H9 (cell line): ENCODE measurements around the gene SSPN. TPM values are rescaled to one million over a fixed set of nuclear protein-coding genes. Genes with fewer than 3 reads are reported as not detected.

ENCODE experiments used
- DNase-seq: peaks from one replicate; pipeline ENCODE4 v3.0.0-alpha.2; 2017
- H2AFZ ChIP-seq: one replicate; pipeline ENCODE4 v1.6.1; 2013; ENCODE audit warnings: mild to moderate bottlenecking, low read length, control low read depth, moderate library complexity
- H2AK5ac ChIP-seq: 2 replicates; pipeline ENCODE4 v1.6.1; 2013; ENCODE audit warnings: low read length, control low read depth, mixed read lengths; ENCODE audit not compliant: insufficient read length
- H2BK120ac ChIP-seq: one replicate; pipeline ENCODE4 v1.6.1; 2013; ENCODE audit warnings: low read depth, mild to moderate bottlenecking, low read length, control low read depth, inconsistent platforms; ENCODE audit not compliant: poor library complexity, severe bottlenecking
- H2BK12ac ChIP-seq: 2 replicates; pipeline ENCODE4 v1.6.1; 2013; ENCODE audit warnings: low read length, control low read depth, mixed read lengths, low read depth; ENCODE audit not compliant: insufficient read length
- H2BK15ac ChIP-seq: 2 replicates; pipeline ENCODE4 v1.6.1; 2013; ENCODE audit warnings: low read depth, low read length, control low read depth
- H2BK20ac ChIP-seq: one replicate; pipeline ENCODE4 v1.6.1; 2013; ENCODE audit warnings: low read depth, mild to moderate bottlenecking, low read length, control low read depth, inconsistent platforms; ENCODE audit not compliant: poor library complexity, severe bottlenecking
- H2BK5ac ChIP-seq: 2 replicates; pipeline ENCODE4 v1.6.1; 2013; ENCODE audit warnings: low read length, control low read depth, mixed read lengths; ENCODE audit not compliant: insufficient read length
- H3K14ac ChIP-seq: 2 replicates; pipeline ENCODE4 v1.6.1; 2013; ENCODE audit warnings: low read length, control low read depth; ENCODE audit not compliant: insufficient read depth
- H3K18ac ChIP-seq: 2 replicates; pipeline ENCODE4 v1.6.1; 2013; ENCODE audit warnings: low read depth, mild to moderate bottlenecking, mixed read lengths, low read length, control low read depth; ENCODE audit not compliant: insufficient read length
- H3K23ac ChIP-seq: 2 replicates; pipeline ENCODE4 v1.6.1; 2013; ENCODE audit warnings: low read length, control low read depth, mixed read lengths, low read depth; ENCODE audit not compliant: insufficient read length
- H3K23me2 ChIP-seq: 2 replicates; pipeline ENCODE4 v1.6.1; 2013; ENCODE audit warnings: low read depth, mild to moderate bottlenecking, mixed read lengths, low read length, control low read depth; ENCODE audit not compliant: insufficient read length, poor library complexity, severe bottlenecking
- H3K27ac ChIP-seq: 2 replicates; pipeline ENCODE4 v1.5.1; 2013; ENCODE audit warnings: low read length, control low read depth, mixed read lengths, low read depth; ENCODE audit not compliant: insufficient read length
- H3K27me3 ChIP-seq: 2 replicates; pipeline ENCODE4 v1.6.1; 2013; ENCODE audit warnings: low read length, control low read depth, inconsistent platforms; ENCODE audit not compliant: insufficient read depth
- H3K4ac ChIP-seq: 2 replicates; pipeline ENCODE4 v1.6.1; 2013; ENCODE audit warnings: low read depth, mild to moderate bottlenecking, control low read depth, inconsistent platforms, low read length, moderate library complexity
- H3K4me1 ChIP-seq: 2 replicates; pipeline ENCODE4 v1.6.1; 2013; ENCODE audit warnings: low read length, control low read depth, inconsistent platforms; ENCODE audit not compliant: insufficient read depth
- H3K4me2 ChIP-seq: 2 replicates; pipeline ENCODE4 v1.6.1; 2013; ENCODE audit warnings: low read length, control low read depth, mixed read lengths; ENCODE audit not compliant: insufficient read length, insufficient read depth
- H3K56ac ChIP-seq: 2 replicates; pipeline ENCODE4 v1.6.1; 2013; ENCODE audit warnings: low read depth, mild to moderate bottlenecking, mixed read lengths, low read length, control low read depth; ENCODE audit not compliant: insufficient read length
- H3K79me1 ChIP-seq: 2 replicates; pipeline ENCODE4 v1.6.1; 2013; ENCODE audit warnings: low read depth, mild to moderate bottlenecking, moderate library complexity, low read length, control low read depth, inconsistent platforms; ENCODE audit not compliant: insufficient read depth, poor library complexity, severe bottlenecking
- H3K79me2 ChIP-seq: 2 replicates; pipeline ENCODE4 v1.6.1; 2013; ENCODE audit warnings: low read length, control low read depth, inconsistent platforms; ENCODE audit not compliant: insufficient read depth
- H3K9ac ChIP-seq: 2 replicates; pipeline ENCODE4 v1.6.1; 2013; ENCODE audit warnings: low read length, control low read depth, mixed read lengths; ENCODE audit not compliant: insufficient read length; ENCODE audit errors: extremely low read depth
- H3K9me3 ChIP-seq: one replicate; pipeline ENCODE4 v1.6.1; 2013; ENCODE audit warnings: low read depth, low read length, inconsistent platforms; ENCODE audit not compliant: control insufficient read depth
- H3T11ph ChIP-seq: one replicate; pipeline ENCODE4 v1.6.1; 2013; ENCODE audit warnings: mild to moderate bottlenecking, low read length, control low read depth, inconsistent platforms
- H4K20me1 ChIP-seq: one replicate; pipeline ENCODE4 v1.6.1; 2013; ENCODE audit not compliant: control insufficient read depth, insufficient read length, insufficient read depth
- H4K5ac ChIP-seq: 2 replicates; pipeline ENCODE4 v1.6.1; 2013; ENCODE audit warnings: low read depth, mild to moderate bottlenecking, mixed read lengths, low read length, control low read depth; ENCODE audit not compliant: insufficient read length
- H4K8ac ChIP-seq: replicated peaks from 2 replicates; pipeline ENCODE4 v1.6.1; 2013; ENCODE audit warnings: low read length, control low read depth, mixed read lengths, low read depth; ENCODE audit not compliant: insufficient read length
- H4K91ac ChIP-seq: 2 replicates; pipeline ENCODE4 v1.6.1; 2013; ENCODE audit warnings: low read depth, mild to moderate bottlenecking, moderate library complexity, mixed read lengths, low read length, control low read depth; ENCODE audit not compliant: insufficient read length
- H3K27ac Mint-ChIP-seq, 3 experiments: 2 replicates in 2 of 3; 3 replicates in 1 of 3; pipeline ENCODE4 v1.8.0; 2020 to 2021; ENCODE audit warnings: mixed read lengths in 3 of 3, mild to moderate bottlenecking in 1 of 3, moderate library complexity in 1 of 3
- H3K27me3 Mint-ChIP-seq: 2 replicates; pipeline ENCODE4 v1.8.0; 2021; ENCODE audit warnings: low read depth, mild to moderate bottlenecking, moderate library complexity, mixed read lengths
- H3K36me3 Mint-ChIP-seq, 3 experiments: 2 replicates in 2 of 3; 3 replicates in 1 of 3; pipeline ENCODE4 v1.8.0; 2020 to 2021; ENCODE audit warnings: low read depth in 3 of 3, mixed read lengths in 3 of 3; ENCODE audit not compliant: insufficient read depth in 1 of 3
- H3K4me1 Mint-ChIP-seq, 2 experiments: 2 replicates each; pipeline ENCODE4 v1.8.0; 2020; ENCODE audit warnings: mixed read lengths in 2 of 2
- H3K4me3 Mint-ChIP-seq, 2 experiments: 2 replicates in 1 of 2; 3 replicates in 1 of 2; pipeline ENCODE4 v1.8.0; 2020 to 2021; ENCODE audit warnings: mild to moderate bottlenecking in 2 of 2, mixed read lengths in 2 of 2, moderate library complexity in 1 of 2
- H3K9me3 Mint-ChIP-seq, 2 experiments: 2 replicates in 1 of 2; 3 replicates in 1 of 2; pipeline ENCODE4 v1.8.0; 2020; ENCODE audit warnings: mild to moderate bottlenecking in 2 of 2, mixed read lengths in 2 of 2, moderate library complexity in 1 of 2
- WGBS: extraction: QIAGEN DNeasy Blood & Tissue Kit; methylation state at CpG from one replicate; pipeline ENCODE4 v1.1.7; 2013; ENCODE audit warnings: missing lambda C conversion rate, low lambda C conversion rate, mixed read lengths; ENCODE audit not compliant: insufficient read length; ENCODE audit errors: extremely low coverage; 5-methylcytosine and 5-hydroxymethylcytosine counted together
- long read RNA-seq: library from polyadenylated mRNA; unstranded; transcript quantifications from one replicate; pipeline ENCODE4 v2.0.0, GENCODE V29; 2020
- total RNA-seq: library from RNA; stranded (reverse); gene quantifications from 2 replicates; pipeline ENCODE4 v1.2.1, GENCODE V29; 2021
- TF ChIP-seq, protein P1 (sequence below): fragments of 200-600 bp; sonication (generic); conservative IDR thresholded peaks from 3 replicates; pipeline ENCODE4 v1.8.0; 2021; ENCODE audit warnings: antibody characterized with exemption, mild to moderate bottlenecking

The SSPN gene, protein sequence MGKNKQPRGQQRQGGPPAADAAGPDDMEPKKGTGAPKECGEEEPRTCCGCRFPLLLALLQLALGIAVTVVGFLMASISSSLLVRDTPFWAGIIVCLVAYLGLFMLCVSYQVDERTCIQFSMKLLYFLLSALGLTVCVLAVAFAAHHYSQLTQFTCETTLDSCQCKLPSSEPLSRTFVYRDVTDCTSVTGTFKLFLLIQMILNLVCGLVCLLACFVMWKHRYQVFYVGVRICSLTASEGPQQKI
- total RNA-seq, result 0.72 and 0.81 TPM in 2 replicates
- long read RNA-seq, partial matches to known transcripts, result 0 of 1 reads
- long read RNA-seq, other reads (novel, unspliced or antisense), result 0 of 1 reads

DNA sequence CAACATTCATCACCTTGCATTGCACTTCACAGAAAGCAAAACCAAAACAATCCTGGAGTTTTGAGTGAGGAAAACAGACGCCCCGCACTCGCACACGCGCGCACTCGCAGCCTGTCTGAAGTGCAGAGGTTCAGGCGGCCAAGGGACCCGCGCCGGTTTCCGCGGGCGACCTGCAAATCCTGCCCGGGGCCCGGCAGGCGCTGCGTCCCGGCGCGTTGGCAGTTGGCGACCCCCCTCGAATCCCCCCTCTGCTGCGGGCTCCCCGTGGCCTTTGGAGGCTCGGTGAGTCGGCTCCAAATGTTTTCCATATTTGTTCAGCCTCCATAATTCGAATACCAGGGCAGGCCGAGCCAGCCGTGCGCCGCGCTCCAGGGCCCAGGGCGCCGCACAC lies at the start of gene SSPN:
Gene SSPN (plus strand): TSS at position 324 of the 391 bp plus-strand sequence. CDS start 100 bp downstream, outside the sequence.
- H3K14ac ChIP-seq, result peak within 1 kb of the TSS; percentile 80
- H3K79me1 ChIP-seq, result no peaks in the 10 kb centered on the region
- H4K20me1 ChIP-seq, result no peaks in the 10 kb centered on the region
- H2BK20ac ChIP-seq, result no peak within 1 kb of the TSS
- H3K4me1 ChIP-seq, result peaks cover 2% of the 10 kb centered on the region; the same call in 1 of the 2 replicates
- H4K91ac ChIP-seq, result no peak within 1 kb of the TSS
- no peak within 1 kb of the TSS for H2BK5ac ChIP-seq
- H4K5ac ChIP-seq, result no peak within 1 kb of the TSS
- peak within 1 kb of the TSS; percentile 82 to 89 for H3K4me3 Mint-ChIP-seq
- H2BK12ac ChIP-seq, result no peak within 1 kb of the TSS
- no peak within 1 kb of the TSS for H2BK15ac ChIP-seq
- peak within 1 kb of the TSS; percentile 1 for H3K18ac ChIP-seq
- no peak within 1 kb of the TSS for H3K4ac ChIP-seq
- no CpG with 5 or more reads among the region's 35 CpGs for WGBS
- H3K23ac ChIP-seq, result no peak within 1 kb of the TSS
- H3K9ac ChIP-seq, result peak within 1 kb of the TSS; percentile 44
- peak; percentile 67 for DNase-seq
- peaks cover 8% of the 10 kb centered on the region; the same call in 1 of the 2 replicates for H3K27me3 ChIP-seq
- no peak within 1 kb of the TSS for H3T11ph ChIP-seq
- H3K9me3 Mint-ChIP-seq, result no peaks in the 10 kb centered on the region
- peaks cover 46% of the 10 kb centered on the region for H3K27me3 Mint-ChIP-seq
- no peak within 1 kb of the TSS for H4K8ac ChIP-seq
- peaks cover 6% of the 10 kb centered on the region for H3K23me2 ChIP-seq
- peak within 1 kb of the TSS in 1 of 3 experiments; percentile 44; a peak in 1 of 7 replicates for H3K27ac Mint-ChIP-seq
- peaks cover 4 to 10% of the 10 kb centered on the region in 2 experiments; a peak in 2 of 4 replicates for H3K4me1 Mint-ChIP-seq
- peak within 1 kb of the TSS; percentile 85 for H3K4me2 ChIP-seq
- no peaks in the 10 kb centered on the region for H3K9me3 ChIP-seq
- TF ChIP-seq, protein P1, sequence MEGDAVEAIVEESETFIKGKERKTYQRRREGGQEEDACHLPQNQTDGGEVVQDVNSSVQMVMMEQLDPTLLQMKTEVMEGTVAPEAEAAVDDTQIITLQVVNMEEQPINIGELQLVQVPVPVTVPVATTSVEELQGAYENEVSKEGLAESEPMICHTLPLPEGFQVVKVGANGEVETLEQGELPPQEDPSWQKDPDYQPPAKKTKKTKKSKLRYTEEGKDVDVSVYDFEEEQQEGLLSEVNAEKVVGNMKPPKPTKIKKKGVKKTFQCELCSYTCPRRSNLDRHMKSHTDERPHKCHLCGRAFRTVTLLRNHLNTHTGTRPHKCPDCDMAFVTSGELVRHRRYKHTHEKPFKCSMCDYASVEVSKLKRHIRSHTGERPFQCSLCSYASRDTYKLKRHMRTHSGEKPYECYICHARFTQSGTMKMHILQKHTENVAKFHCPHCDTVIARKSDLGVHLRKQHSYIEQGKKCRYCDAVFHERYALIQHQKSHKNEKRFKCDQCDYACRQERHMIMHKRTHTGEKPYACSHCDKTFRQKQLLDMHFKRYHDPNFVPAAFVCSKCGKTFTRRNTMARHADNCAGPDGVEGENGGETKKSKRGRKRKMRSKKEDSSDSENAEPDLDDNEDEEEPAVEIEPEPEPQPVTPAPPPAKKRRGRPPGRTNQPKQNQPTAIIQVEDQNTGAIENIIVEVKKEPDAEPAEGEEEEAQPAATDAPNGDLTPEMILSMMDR, result no peak
- no peaks in the 10 kb centered on the region for H3K79me2 ChIP-seq
- H2BK120ac ChIP-seq, result no peak within 1 kb of the TSS
- peak within 1 kb of the TSS; percentile 76 for H2AFZ ChIP-seq
- H3K36me3 Mint-ChIP-seq, result no peaks in the 10 kb centered on the region
- no peak within 1 kb of the TSS for H2AK5ac ChIP-seq
- H3K56ac ChIP-seq, result no peak within 1 kb of the TSS
- H3K27ac ChIP-seq, result no peak within 1 kb of the TSS
